Measurements from ENCODE around the gene NDRG3.
"Not testable (repeated sequence)": the region's sequence is repeated elsewhere in the genome, so short reads cannot be mapped to it uniquely, and the experiment has no call there.

NDRG3 gene

GRCh38 chr20:36712775-36713174, 33.1 kb downstream of the NDRG3 start:
- no peak overlapping the region for H2BK120ac ChIP-seq (ENCODE audit: low read depth, low read length)
- H3K18ac ChIP-seq (ENCODE audit: low read length) = no peak overlapping the region
- WGBS (ENCODE audit: extremely low coverage, insufficient coverage, low lambda C conversion rate) = no CpG with 5 or more reads among the region's 1 CpG
- no peak overlapping the region for H2BK5ac ChIP-seq (ENCODE audit: low read length)
- H2BK15ac ChIP-seq (replicated peaks; ENCODE audit: low read depth) = no peak overlapping the region
- H3K56ac ChIP-seq (ENCODE audit: low read length) = no peak overlapping the region
- H3K4me2 ChIP-seq (ENCODE audit: low read length) = no peak overlapping the region
- no peak overlapping the region for H3K27ac ChIP-seq (ENCODE audit: low read depth, low read length)
- no peak overlapping the region for H3K4ac ChIP-seq (ENCODE audit: low read depth, low read length)
- H3K36me3 ChIP-seq (ENCODE audit: control insufficient read depth, insufficient read depth, low read length) = no peaks in the 10 kb centered on the region
- H3K4me1 ChIP-seq (ENCODE audit: control insufficient read depth, low read depth, low read length) = no peaks in the 10 kb centered on the region
- H3K9ac ChIP-seq (ENCODE audit: low read length) = no peak overlapping the region
- H3K4me3 ChIP-seq (ENCODE audit: low read length) = no peak overlapping the region
- no peaks in the 10 kb centered on the region for H3K79me2 ChIP-seq (ENCODE audit: control insufficient read depth, insufficient read depth, low read length)
- H3K79me1 ChIP-seq (ENCODE audit: low read length) = no peaks in the 10 kb centered on the region
- no peak for DNase-seq
- H4K8ac ChIP-seq (ENCODE audit: low read depth, low read length) = no peak overlapping the region
- no peak overlapping the region for H4K5ac ChIP-seq (ENCODE audit: low read length)
- no peak overlapping the region for H3K23ac ChIP-seq (ENCODE audit: low read length)
- H2AK5ac ChIP-seq (ENCODE audit: low read length) = no peak overlapping the region
- no peaks in the 10 kb centered on the region for H3K27me3 ChIP-seq (ENCODE audit: insufficient read depth, low read length, poor library complexity)

GRCh38 chr20:36709126-36709525, 36.8 kb downstream of the NDRG3 start:
- Histone ChIP-seq H2BK15ac (replicated peaks; ENCODE audit: low read depth) (no peak overlapping the region), H4K5ac (ENCODE audit: low read length) (no peak overlapping the region), H3K23ac (ENCODE audit: low read length) (no peak overlapping the region), H3K9ac (ENCODE audit: low read length) (no peak overlapping the region), H3K27me3 (ENCODE audit: insufficient read depth, low read length, poor library complexity) (no peaks in the 10 kb centered on the region), H2AK5ac (ENCODE audit: low read length) (no peak overlapping the region), H3K27ac (ENCODE audit: low read depth, low read length) (no peak overlapping the region), H2BK120ac (ENCODE audit: low read depth, low read length) (no peak overlapping the region), H3K4me3 (ENCODE audit: low read length) (no peak overlapping the region), H3K36me3 (ENCODE audit: control insufficient read depth, insufficient read depth, low read length) (no peaks in the 10 kb centered on the region), H4K8ac (ENCODE audit: low read depth, low read length) (no peak overlapping the region), H3K4me2 (ENCODE audit: low read length) (no peak overlapping the region), H3K56ac (ENCODE audit: low read length) (no peak overlapping the region), H3K79me2 (ENCODE audit: control insufficient read depth, insufficient read depth, low read length) (no peaks in the 10 kb centered on the region), H3K4me1 (ENCODE audit: control insufficient read depth, low read depth, low read length) (no peaks in the 10 kb centered on the region), H3K4ac (ENCODE audit: low read depth, low read length) (no peak overlapping the region), H3K79me1 (ENCODE audit: low read length) (no peaks in the 10 kb centered on the region), H2BK5ac (ENCODE audit: low read length) (no peak overlapping the region), H3K18ac (ENCODE audit: low read length) (no peak overlapping the region)
- no peak for DNase-seq
- WGBS (ENCODE audit: extremely low coverage, insufficient coverage, low lambda C conversion rate) = no CpG with 5 or more reads among the region's 5 CpGs

- Histone ChIP-seq H3K27ac (ENCODE audit: low read depth, low read length) (no peak overlapping the region), H3K9ac (ENCODE audit: low read length) (no peak overlapping the region), H3K79me2 (ENCODE audit: control insufficient read depth, insufficient read depth, low read length) (no peaks in the 10 kb centered on the region), H2BK5ac (ENCODE audit: low read length) (no peak overlapping the region), H2BK15ac (replicated peaks; ENCODE audit: low read depth) (no peak overlapping the region), H4K5ac (ENCODE audit: low read length) (no peak overlapping the region), H2BK120ac (ENCODE audit: low read depth, low read length) (no peak overlapping the region), H3K4me3 (ENCODE audit: low read length) (no peak overlapping the region), H3K4me1 (ENCODE audit: control insufficient read depth, low read depth, low read length) (no peaks in the 10 kb centered on the region), H4K8ac (ENCODE audit: low read depth, low read length) (no peak overlapping the region), H3K56ac (ENCODE audit: low read length) (no peak overlapping the region), H3K23ac (ENCODE audit: low read length) (no peak overlapping the region), H3K4ac (ENCODE audit: low read depth, low read length) (no peak overlapping the region), H3K18ac (ENCODE audit: low read length) (no peak overlapping the region), H3K36me3 (ENCODE audit: control insufficient read depth, insufficient read depth, low read length) (no peaks in the 10 kb centered on the region), H3K79me1 (ENCODE audit: low read length) (no peaks in the 10 kb centered on the region), H3K4me2 (ENCODE audit: low read length) (no peak overlapping the region), H2AK5ac (ENCODE audit: low read length) (no peak overlapping the region), H3K27me3 (ENCODE audit: insufficient read depth, low read length, poor library complexity) (no peaks in the 10 kb centered on the region)
- no peak for DNase-seq
- WGBS (ENCODE audit: extremely low coverage, insufficient coverage, low lambda C conversion rate) = no CpG with 5 or more reads among the region's 4 CpGs
These were observed 42.4 kb downstream of the NDRG3 start for GRCh38 chr20:36703530-36703929.

- Histone ChIP-seq H3K9ac (ENCODE audit: low read length) (no peak overlapping the region), H3K79me1 (ENCODE audit: low read length) (no peaks in the 10 kb centered on the region), H2AK5ac (ENCODE audit: low read length) (no peak overlapping the region), H3K27me3 (ENCODE audit: insufficient read depth, low read length, poor library complexity) (no peaks in the 10 kb centered on the region), H2BK5ac (ENCODE audit: low read length) (no peak overlapping the region), H4K8ac (ENCODE audit: low read depth, low read length) (peak overlapping the region; percentile 65), H3K4me2 (ENCODE audit: low read length) (no peak overlapping the region), H2BK15ac (replicated peaks; ENCODE audit: low read depth) (no peak overlapping the region), H3K36me3 (ENCODE audit: control insufficient read depth, insufficient read depth, low read length) (no peaks in the 10 kb centered on the region), H3K4ac (ENCODE audit: low read depth, low read length) (no peak overlapping the region), H4K5ac (ENCODE audit: low read length) (no peak overlapping the region), H3K4me3 (ENCODE audit: low read length) (no peak overlapping the region), H3K23ac (ENCODE audit: low read length) (no peak overlapping the region), H3K4me1 (ENCODE audit: control insufficient read depth, low read depth, low read length) (no peaks in the 10 kb centered on the region), H3K79me2 (ENCODE audit: control insufficient read depth, insufficient read depth, low read length) (no peaks in the 10 kb centered on the region), H3K18ac (ENCODE audit: low read length) (no peak overlapping the region), H2BK120ac (ENCODE audit: low read depth, low read length) (no peak overlapping the region), H3K56ac (ENCODE audit: low read length) (no peak overlapping the region), H3K27ac (ENCODE audit: low read depth, low read length) (no peak overlapping the region)
- WGBS (ENCODE audit: extremely low coverage, insufficient coverage, low lambda C conversion rate) = no CpG with 5 or more reads among the region's 3 CpGs
- DNase-seq = peak; percentile 33
These were observed 45.5 kb downstream of the NDRG3 start for GRCh38 chr20:36700438-36700837.

GRCh38 chr20:36695467-36695866, 50.4 kb downstream of the NDRG3 start:
- H3K4me2 ChIP-seq (ENCODE audit: low read length); H3K23ac ChIP-seq (ENCODE audit: low read length); H3K79me2 ChIP-seq (ENCODE audit: control insufficient read depth, insufficient read depth, low read length); DNase-seq; H3K18ac ChIP-seq (ENCODE audit: low read length); H3K56ac ChIP-seq (ENCODE audit: low read length); H4K8ac ChIP-seq (ENCODE audit: low read depth, low read length); H2AK5ac ChIP-seq (ENCODE audit: low read length); H2BK120ac ChIP-seq (ENCODE audit: low read depth, low read length); H3K36me3 ChIP-seq (ENCODE audit: control insufficient read depth, insufficient read depth, low read length); H3K9ac ChIP-seq (ENCODE audit: low read length); H3K4ac ChIP-seq (ENCODE audit: low read depth, low read length); H2BK5ac ChIP-seq (ENCODE audit: low read length); H3K79me1 ChIP-seq (ENCODE audit: low read length); H4K5ac ChIP-seq (ENCODE audit: low read length); H3K4me1 ChIP-seq (ENCODE audit: control insufficient read depth, low read depth, low read length); H3K27me3 ChIP-seq (ENCODE audit: insufficient read depth, low read length, poor library complexity); H3K4me3 ChIP-seq (ENCODE audit: low read length); H2BK15ac ChIP-seq (replicated peaks; ENCODE audit: low read depth); H3K27ac ChIP-seq (ENCODE audit: low read depth, low read length): not testable (repeated sequence)
- WGBS (ENCODE audit: extremely low coverage, insufficient coverage, low lambda C conversion rate) = no CpG with 5 or more reads among the region's 8 CpGs

- Histone ChIP-seq H3K79me1 (ENCODE audit: low read length) (no peaks in the 10 kb centered on the region), H3K18ac (ENCODE audit: low read length) (no peak overlapping the region), H3K4me1 (ENCODE audit: control insufficient read depth, low read depth, low read length) (no peaks in the 10 kb centered on the region), H4K5ac (ENCODE audit: low read length) (no peak overlapping the region), H3K56ac (ENCODE audit: low read length) (no peak overlapping the region), H3K23ac (ENCODE audit: low read length) (no peak overlapping the region), H3K4ac (ENCODE audit: low read depth, low read length) (no peak overlapping the region), H3K4me2 (ENCODE audit: low read length) (no peak overlapping the region), H3K79me2 (ENCODE audit: control insufficient read depth, insufficient read depth, low read length) (no peaks in the 10 kb centered on the region), H2BK120ac (ENCODE audit: low read depth, low read length) (no peak overlapping the region), H4K8ac (ENCODE audit: low read depth, low read length) (no peak overlapping the region), H3K4me3 (ENCODE audit: low read length) (no peak overlapping the region), H3K27ac (ENCODE audit: low read depth, low read length) (no peak overlapping the region), H3K36me3 (ENCODE audit: control insufficient read depth, insufficient read depth, low read length) (peaks cover 2% of the 10 kb centered on the region), H3K9ac (ENCODE audit: low read length) (no peak overlapping the region), H2BK15ac (replicated peaks; ENCODE audit: low read depth) (no peak overlapping the region), H3K27me3 (ENCODE audit: insufficient read depth, low read length, poor library complexity) (no peaks in the 10 kb centered on the region), H2AK5ac (ENCODE audit: low read length) (no peak overlapping the region), H2BK5ac (ENCODE audit: low read length) (no peak overlapping the region)
- WGBS (ENCODE audit: extremely low coverage, insufficient coverage, low lambda C conversion rate) = no CpG with 5 or more reads among the region's 7 CpGs
- DNase-seq = no peak
These were observed 57.3 kb downstream of the NDRG3 start for GRCh38 chr20:36688630-36689029.

All from mesendoderm (in vitro differentiated cells).